ENCODE results near the gene NCKAP5.

Gene NCKAP5

DNA sequence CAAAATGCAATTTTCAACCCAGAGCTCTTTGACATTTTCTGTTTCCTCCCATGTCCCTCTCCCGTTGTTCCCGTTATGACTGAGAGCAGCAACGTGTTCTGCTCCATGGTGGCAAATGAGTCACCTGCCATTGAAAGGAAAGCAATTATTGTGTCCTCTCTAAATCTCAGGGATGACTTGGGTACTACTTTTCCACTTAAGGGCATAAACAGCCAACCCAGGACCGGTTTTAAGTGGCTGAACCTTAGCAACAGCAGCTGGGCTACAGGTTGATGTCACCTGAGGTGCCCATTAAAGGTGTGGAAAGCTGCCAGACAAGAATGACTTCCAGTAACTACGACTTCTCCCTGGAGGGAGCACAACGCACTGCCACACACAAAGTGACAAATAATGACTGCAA, 236.8 kb downstream of the NCKAP5 start:
- DNase-seq (ENCODE audit: low spot score) = no peak

DNA sequence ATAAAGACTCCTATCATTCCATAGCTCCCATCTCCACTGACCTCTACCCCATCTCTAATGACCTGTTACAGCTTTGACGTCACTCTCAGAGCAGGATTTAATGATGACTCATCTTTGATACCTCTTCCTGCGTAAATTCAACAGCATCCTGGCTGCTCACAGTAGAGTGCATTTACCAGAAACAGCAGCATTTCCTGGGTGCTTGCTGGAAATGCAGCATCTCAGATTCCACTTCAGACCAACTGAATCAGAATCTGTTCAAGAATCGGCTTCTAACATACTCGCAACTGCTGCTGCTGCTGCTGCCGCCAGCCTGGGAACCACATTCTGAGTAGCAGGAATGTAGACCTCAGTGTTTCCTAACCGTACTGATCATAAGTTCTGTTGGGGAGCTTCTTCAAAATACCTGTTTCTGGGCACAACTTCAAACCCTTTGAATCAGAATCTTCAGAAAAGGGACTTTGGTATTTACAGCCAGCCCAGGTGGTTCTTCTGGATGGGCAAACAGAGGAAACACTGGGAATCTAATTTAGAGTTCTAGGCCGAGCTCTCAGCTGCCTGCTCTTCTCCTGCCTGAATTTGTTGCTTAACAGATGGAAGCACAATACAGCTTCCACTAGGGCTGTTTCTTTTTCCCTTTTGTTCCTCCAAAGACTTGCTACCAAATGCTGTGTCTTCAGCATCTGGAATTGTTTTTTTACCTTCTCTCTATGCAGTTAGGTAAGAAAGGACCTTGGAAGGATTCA, 241.4 kb downstream of the NCKAP5 start:
- no peak for DNase-seq (ENCODE audit: low spot score)

DNA sequence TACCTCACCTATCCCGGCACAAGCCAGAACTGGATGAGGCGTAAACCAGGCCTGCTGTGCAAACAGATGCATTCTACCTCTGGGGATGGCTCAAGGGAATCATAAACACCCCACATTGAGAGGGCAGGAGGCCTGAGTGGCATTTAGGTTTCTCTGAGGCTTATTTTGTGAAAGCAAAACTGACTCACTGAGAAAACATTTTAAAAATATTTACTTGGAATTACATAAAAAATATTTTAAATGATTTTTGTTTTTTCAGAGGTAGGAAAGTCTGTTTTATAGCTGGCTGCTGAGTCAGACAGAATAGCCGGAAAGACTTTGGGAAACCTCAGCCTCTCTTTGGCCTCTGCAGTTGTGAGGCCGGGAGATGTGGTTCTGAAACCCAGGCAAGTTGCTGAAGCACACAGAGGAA, 244.1 kb downstream of the NCKAP5 start:
- DNase-seq (ENCODE audit: low spot score) = no peak

DNA sequence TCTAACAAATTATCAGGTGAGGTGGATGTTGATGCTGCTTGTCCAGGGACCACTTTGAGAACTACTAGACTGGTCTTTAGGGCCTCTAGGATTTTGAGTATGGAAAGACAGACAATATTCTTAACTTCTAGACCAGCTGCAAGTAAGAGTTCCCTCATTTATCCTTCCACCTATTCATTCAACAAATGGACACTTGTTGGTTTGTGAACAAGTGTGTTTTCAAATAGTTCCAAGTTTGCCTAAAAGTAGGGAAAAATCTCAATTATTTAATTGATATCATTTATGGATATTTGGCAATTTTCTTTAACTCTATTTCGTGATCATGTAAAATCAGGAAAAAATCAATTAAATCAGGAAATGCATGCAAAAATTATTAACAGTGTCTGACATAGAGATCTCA, 245.4 kb downstream of the NCKAP5 start:
- DNase-seq (ENCODE audit: low spot score) = no peak

DNA sequence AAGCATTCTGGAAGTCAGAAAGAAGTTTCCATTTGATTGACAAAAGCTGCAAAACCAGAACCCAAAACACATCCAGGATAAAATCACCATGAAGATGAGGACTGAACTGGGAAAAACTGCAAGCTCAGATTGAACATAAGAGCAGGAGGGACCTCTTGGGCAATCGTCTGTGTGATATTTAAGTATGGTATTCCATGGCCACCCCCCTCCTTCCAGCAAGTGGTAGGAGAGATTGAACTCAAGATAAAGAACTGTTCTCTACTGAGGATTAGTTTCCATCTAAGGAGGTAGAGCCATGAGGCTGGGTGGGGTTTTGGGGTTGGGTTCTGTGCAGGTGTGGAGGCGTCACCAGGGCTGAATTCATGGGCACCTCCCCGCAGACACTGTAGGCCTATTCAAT, 251.1 kb downstream of the NCKAP5 start:
- no peak for DNase-seq (ENCODE audit: low spot score)

DNA sequence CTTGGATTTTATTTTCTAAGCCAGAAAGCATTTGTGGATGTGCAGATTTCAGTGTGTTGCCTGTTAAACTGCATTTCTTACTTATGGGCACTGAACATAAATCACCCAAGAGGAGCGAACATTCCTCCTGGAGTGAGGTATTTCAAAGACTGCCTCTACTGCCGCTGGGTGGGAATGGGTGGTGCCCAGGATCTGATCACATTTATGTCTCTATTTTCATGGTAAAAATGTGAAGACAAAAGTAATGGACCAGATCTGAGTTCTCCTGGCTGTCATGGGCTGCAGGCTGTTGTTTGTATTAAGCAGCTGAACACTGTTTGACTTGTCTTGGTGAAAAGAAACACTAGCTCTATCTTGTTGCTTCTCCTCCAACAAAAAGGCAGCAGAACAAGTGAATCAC, 251.7 kb downstream of the NCKAP5 start:
- DNase-seq (ENCODE audit: low spot score) = no peak

DNA sequence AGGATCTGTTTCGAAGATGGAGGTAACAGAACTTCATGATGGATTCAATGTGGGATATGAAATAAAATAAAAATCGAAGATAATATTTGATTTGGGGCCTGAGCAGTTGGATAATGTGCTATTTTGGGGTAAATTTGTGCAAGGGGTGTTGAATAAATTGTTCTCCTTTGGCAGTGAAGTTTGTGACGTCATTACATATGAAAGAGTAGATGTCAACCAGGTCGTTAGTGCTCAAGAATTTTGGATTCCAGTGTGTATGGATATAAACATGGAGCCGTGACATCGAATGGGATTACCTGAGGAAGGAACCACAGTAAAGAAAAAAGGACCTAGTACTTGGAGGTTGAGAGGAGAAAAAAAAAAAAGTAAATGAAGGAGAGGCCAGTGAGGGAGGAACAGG, 253.0 kb downstream of the NCKAP5 start:
- no peak for DNase-seq (ENCODE audit: low spot score)

DNA sequence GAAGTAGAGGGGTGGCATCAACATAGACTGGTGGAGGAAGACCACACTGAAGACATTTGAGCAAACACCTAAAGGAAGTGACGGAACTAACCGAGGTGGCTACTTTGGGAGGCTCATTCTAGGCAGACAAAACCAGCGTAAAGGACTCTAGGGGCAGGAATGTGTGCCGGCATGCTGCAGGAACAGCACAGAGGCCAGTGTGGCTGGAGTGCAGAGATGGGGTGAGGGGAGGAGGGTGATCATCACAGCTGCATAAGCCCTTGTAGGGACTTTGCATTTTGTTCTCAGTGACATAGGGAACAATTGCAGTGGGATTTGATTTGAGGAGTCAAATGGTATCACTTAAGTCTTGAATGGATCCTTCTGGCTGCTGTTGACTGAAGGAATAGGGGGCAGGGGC, 253.5 kb downstream of the NCKAP5 start:
- no peak for DNase-seq (ENCODE audit: low spot score)

DNA sequence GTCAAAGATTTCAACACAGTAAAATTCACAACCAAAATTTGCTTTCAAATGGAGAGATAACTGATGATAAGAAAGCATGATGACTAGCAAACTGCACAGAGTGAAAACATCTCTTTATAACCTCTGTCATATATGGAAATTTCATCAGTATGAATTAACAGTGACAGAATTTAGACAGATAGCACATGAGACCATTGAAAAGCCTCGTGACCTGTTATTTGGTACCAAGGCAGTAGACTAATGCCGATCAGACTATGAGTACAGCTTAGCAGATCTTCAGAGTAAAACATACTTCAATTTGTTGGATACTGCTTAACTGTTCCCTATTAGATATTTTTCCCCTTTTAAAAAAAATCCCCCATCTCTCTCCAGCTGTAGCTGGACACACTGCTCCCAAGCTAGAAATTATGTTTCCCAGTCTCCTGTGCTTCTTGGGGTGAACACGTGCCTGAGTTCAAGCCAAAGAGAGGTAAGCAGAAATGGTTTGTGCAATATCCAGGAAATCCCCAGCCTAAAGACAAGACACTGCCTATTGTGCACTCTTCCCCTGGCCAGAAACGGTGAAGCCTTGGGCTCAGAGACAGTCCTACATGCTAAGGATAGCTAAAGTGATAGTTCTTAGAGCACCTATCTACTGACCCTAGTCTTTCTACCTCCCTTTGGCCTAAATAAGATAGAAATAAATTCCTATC, 256.1 kb downstream of the NCKAP5 start:
- DNase-seq (ENCODE audit: low spot score) = no peak

DNA sequence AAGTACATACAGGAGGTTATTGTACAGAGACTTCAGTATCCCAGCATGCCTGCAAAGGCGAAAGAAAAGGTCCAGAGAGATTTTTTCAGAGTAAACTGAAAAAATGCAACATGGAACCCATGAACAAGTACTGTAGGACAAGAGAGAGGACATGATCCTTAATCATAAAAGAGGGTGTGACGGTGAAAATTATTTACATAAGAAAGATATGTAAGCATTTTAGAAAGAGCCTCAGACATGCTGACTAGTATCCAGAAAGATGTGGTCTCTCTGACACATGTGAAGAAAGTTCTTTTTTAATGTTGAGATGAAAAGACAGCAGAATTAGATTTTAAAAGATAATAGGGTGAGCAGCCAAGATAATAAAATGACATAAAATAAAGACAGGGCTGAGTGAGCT, 262.0 kb downstream of the NCKAP5 start:
- DNase-seq (ENCODE audit: low spot score) = no peak

DNA sequence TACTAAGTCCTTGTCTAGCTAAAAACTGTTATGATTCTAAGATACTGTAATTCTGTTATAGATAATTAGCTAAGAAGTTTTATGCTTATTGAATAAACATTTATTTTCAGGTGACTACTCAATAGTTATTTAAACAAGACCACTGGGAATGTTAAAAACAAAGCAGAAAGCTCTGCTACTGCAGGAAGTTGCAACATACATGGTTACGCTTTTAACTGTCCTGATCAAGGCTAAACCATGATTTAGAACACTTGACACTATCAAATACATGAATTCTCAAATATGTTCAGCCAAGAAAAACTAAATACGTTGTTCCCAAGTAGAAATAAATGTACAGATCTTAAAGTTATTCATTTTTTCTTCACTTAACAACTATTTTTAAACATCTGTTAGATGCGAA, 263.9 kb downstream of the NCKAP5 start:
- DNase-seq (ENCODE audit: low spot score) = no peak

DNA sequence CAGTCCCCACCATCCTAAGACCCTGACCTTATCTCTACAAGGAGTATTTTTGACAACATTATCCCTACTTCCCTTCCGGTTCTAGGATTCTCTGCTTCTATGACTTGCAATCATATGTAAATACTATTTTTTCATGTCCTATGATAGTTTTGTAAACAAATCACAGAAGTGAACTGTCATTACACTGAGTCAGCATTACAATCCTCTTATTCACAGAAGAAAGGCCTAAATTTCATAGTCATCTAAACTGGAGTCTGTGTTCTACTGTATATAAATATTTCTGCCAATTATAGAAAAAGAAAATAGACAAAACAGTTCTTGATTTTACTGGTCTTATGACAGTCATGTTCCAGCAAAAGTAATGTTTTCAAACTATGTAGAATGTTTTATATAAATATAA, 265.1 kb downstream of the NCKAP5 start:
- DNase-seq (ENCODE audit: low spot score) = no peak

DNA sequence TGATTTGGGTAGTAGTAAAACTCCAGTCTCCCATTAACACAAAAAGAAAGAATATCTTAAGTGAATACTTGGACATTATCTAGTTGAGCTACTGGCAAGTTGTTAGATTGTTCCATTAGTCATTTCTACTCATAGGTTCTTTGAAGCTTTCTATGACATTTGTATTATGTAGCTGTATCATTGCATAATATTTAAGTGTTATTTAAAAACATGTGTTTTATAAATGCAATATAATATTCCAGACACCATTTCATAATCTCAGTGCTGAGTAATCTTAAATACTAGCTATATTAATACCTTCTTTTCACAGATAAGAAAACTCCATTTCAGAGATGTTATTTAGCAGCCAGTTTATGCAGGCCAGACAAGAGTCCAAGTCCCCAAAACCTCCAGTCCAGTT, 271.9 kb downstream of the NCKAP5 start:
- DNase-seq (ENCODE audit: low spot score) = no peak

DNA sequence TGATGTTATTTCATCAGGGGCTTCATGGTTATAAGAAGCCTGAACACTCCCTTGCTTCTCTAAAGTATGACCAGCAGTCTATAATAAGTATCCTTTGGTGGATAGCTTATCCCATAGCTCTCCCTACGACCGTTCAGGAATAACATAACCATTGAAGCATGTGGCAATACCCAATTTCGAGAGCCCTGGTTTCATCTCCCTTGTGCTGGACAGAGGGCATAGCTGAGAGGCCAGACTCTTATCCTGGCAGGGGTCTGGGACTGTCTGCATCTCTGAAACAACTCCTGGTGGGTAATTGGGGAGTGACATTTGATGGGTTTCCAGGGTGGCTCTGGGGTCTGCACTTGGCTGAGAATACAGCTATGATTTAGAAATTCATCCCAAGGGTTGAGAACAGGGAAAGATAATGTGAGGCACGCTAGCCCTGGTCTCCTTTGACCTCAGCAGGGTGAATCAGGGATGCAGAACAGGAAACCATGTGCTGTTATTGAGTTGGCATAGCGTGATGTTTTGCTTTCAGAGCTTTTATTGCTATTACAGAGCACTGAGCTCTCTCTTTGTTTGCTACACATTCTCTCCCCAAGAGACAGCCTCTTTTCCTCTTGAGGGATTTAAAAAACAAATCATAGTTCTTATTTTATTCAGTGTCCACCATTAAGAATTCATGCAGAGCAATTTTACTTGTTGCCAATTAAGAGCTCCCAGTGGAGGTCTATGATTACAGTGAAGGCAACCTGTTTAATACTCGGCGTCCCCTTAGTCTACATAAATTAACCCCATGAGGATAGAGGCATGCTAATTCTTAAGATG, 274.5 kb downstream of the NCKAP5 start:
- no peak for DNase-seq (ENCODE audit: low spot score)

DNA sequence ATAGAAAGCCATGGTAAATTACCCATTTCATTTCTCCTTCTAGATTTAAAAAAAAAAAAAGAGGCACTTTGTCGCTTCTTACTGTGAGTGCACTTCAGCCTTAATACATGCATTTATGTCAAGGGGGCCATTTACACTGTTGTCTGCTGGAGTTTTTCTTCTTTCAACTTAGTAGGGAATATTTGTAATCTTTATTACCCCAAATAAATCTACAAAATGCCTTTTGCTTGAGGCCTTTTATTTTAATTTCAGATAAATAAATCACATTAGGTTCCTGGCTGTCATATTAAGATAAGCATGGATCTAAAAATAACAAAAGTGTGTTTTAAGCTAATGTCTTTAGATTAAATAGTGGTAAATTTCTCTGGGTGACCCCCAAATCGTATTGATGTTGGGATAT, 276.0 kb downstream of the NCKAP5 start:
- DNase-seq (ENCODE audit: low spot score) = no peak

DNA sequence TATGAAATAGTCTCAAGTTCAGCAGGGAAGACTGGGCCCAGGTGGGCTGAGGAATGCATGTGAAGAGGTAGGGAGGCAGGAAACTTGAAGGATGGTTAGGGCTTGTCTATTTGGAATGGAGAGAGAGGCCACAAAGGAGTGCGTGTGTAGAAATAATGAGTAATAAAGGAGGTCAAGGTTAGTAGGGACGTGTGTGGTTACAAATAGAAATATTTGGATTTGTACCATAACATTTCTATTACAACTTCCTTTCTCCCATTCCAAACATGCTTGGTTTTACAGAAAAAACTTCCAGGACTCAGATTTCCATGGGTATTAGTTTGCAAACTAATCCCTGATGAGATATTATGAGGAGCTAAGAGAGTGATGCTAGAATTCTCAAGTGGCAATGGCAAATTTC, 280.6 kb downstream of the NCKAP5 start:
- DNase-seq (ENCODE audit: low spot score) = no peak

DNA sequence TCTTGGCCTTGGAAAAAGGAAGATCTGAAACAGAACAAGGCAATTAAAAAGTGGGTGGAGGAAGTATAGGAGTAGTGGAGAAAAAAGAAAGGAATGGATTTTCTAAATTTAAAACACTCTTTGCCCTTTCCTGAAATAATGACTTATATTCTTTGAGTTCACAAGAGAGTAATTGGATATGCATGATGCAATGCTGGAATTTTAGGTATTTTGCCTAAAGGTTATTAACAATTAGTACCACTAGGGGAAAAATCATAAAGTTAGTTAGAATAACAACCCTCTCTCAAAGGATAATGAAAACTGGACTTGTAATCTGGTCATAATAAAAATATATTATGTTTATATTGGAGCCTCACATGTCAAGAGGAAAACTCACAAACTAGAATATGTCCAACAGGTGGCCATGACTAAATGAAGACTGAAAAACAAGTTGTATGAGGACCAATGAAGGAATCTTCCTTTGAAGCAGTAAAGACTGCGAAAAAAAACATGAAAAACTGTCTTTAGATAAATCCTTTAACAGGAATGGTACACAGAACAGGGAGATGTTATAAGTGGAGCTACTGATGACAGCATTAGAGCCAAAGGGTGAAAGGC, 281.8 kb downstream of the NCKAP5 start:
- no peak for DNase-seq (ENCODE audit: low spot score)

DNA sequence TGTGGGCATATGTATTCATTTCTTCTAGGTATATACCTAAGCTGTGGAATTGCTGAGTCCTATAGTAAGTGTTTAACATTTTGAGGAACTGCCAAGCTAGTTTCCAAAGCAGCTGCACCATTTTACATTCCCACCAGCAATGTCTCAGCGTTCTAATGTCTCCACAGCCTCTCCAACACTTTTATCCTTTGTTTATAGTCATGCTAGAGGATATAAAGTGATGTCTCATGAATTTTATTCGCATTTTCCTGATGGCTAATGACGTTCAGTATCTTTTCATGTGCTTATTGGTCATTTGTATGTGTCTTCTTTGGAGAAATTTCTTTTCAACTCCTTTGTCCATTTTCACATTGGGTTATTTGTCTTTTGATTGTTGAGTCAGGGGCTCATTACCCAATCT, 295.2 kb downstream of the NCKAP5 start:
- no peak for DNase-seq (ENCODE audit: low spot score)

DNA sequence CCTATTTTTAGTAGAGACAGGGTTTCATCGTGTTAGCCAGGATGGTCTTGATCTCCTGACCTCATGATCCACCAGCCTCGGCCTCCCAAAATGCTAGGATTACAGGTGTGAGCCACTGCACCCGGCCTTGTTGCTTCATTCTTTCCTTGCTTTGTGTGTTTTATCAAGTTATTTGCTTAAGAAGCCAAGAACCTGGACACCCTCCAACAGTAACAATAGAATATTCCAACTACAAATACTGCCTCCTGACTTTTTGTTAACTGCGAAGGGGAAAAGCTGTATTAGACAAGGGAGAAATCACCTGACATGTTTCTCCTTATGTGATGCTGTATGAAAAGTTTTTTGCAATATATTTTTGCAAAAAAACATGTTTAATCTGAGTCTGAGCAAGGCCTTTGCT, 297.2 kb downstream of the NCKAP5 start:
- DNase-seq (ENCODE audit: low spot score) = no peak

DNA sequence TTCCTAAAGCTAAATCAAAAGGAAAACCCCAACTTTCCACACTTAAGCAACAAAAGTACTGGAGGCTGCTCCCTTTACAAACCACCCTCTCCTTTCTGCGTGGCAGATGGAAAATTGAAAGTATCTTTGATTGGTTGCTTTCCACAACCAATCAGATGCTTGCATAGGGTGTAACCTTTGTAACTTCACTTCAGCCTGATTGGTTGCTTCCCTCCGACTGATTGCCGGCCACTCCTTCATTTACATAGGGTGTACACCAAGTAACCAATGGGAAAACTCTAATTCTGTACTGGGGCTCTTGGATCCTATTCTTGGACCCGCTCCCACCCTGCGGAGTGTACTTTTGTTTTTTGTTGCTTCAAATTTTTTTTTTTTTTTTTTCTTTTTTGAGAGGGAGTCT, 297.7 kb downstream of the NCKAP5 start:
- DNase-seq (ENCODE audit: low spot score) = no peak

DNA sequence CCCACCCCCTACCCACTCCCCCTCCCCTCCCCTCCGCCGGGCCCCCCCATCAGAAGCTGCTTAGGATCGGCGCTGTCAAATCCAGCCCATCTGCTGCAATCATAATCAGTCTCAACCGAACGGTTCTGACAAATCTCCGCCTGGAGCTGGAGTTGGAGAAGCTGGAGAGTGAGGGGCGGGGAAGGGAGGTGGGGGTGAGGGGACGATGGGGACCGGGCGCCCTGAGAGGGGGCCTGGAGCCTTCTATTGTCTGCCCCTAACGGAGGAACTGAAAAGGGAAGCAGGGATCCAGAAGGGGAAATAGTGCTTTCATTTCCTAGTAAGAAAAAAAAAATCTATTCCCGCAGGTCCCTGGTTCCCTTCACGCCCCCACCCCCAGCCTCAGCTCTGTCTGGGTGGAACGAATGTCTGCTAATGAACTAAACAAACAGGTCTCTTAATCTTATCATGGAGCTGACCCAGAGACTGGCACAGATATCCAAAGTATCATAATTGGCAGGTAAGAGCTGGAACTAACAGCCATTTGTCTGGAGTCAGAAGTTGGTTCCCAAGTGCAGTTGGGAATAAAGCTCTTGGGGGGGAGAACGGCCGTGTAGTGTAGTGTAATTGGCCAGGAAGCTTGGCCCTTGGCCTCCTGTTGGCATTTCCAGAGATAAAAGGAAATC, 301.2 kb downstream of the NCKAP5 start:
- no peak for DNase-seq (ENCODE audit: low spot score)

All from germinal center (tissue), 1 donor.